ENCODE data around the gene PPP1R12A. TPM values are rescaled to one million over a fixed set of nuclear protein-coding genes. Genes with fewer than 3 reads are reported as not detected.

PPP1R12A gene
- total RNA-seq, 1 experiment from 2014 or later, result 76.5 TPM

DNA sequence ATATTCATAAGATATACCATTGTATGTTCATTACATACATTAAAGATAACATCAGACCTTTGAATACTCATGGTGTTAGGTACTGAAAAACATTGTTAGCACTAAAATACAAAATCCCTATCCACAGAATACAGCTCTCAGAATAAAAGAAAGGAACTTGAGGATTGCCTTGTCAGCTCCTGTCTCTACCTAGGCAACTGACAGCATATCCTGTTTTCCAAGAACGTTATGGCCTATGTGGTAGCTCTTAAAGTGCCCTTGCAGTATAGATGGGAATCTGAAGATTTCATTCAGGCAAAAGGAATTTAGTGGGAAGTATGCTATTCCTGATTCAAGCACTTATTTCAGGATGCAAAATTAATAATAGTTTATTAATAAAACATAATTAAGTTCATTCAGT is 1.8 kb upstream of the PPP1R12A start:
- DNase-seq (ENCODE audit: extremely low read depth, low read depth), result no peak

DNA sequence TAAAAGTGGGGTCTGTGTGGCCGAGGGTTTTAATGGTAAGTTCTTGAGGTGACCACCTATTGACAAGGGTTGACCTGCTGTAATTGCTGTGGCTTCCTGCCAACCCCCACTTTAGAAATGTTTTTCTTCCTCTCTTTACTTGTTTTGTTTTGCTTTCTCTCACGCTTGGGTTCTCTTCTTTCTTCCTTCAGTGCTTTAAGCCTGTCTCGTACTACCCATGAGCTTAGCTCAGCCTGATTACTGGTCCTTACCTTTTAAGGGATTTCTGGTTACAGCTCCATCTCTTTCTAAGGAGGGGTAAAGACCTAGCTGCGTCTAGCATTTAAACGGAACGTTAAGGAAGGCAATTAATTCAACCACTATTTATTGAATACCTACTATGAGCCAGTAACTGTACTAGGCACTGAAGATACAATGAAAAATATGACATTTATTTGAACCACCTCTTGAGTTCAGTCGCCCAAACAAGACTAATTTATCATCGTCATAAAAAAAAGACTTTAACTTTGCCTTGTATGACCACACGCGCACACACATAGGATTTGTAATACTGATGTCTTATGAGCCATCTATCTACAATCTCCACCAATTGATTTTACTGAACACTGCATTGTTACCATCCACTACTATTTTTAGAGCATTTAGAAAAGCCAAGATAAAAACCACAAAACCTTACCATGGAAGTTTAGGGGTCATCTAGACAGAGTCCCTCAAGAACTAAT is 888 bp upstream of the PPP1R12A start:
- no peak for DNase-seq (ENCODE audit: extremely low read depth, low read depth)

DNA sequence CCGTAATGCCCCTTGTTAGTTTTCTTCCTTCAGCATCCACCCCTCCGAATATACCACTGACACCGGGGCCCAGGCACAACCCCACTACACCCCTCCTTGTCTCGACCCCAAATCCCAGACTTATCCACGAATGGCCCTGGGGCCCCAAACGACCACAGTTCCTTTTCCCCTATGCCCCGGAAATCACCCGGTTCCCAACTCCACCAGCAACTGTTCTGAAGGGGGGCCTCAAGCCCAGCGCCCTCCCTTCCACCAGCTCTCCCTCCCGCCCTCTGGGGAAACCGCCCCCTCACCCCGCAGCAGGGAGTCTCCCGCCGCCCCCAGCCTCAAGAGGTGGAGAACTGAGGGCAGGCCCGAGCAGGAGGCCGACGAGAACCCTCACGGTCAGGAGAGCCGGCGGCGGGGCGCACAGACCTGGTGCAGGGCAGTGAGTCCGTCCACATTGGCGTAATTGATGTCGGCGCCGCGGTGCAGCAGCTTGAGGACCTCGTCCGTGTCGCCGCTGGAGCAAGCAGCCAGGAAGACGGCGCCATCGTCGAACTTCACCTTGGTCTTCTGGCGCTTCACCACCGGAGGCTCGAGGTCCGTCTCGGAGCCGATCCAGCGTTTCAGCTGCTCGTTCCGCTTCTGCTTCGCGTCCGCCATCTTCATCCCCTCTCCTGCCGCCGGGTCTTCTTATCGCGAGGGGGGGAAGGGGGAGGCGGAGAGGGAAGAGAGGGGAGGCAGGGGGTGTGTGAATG is 446 bp downstream of the PPP1R12A start:
- no peak for DNase-seq (ENCODE audit: extremely low read depth, low read depth)

DNA sequence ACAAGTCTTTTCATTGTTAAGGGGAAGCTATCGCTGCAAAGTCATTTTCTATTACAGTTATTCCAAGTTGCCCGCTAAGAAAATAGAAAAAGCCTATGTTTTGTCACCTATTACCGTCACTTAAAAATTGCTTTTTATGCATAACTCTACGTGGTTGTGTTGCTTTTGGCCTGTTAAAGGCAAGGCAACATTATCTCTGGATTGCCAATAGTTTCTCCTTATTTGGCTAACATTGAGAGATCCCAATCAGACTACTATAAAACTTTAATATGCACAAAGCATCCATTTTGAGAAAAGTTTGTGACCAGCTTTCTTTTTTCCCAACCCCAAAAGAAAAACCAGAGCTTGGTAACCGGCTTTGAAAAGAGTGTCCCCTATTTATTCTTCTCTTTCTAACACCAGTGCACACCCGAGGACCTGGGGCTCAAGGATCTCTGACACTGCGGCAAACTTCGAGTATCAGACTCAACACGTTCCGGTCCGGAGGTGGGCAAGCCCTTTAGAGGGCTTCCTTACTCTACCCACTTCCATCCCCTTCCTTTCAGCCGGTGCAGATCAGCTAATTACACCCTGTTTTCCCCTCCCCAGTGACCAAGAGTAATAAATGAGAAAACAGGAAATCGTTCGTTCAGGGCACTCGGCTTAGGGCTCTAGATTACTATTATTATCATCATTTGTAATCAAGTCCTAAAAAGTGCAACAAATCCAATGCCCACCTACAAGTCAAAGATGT is 1.2 kb downstream of the PPP1R12A start:
- DNase-seq (ENCODE audit: extremely low read depth, low read depth), result no peak

DNA sequence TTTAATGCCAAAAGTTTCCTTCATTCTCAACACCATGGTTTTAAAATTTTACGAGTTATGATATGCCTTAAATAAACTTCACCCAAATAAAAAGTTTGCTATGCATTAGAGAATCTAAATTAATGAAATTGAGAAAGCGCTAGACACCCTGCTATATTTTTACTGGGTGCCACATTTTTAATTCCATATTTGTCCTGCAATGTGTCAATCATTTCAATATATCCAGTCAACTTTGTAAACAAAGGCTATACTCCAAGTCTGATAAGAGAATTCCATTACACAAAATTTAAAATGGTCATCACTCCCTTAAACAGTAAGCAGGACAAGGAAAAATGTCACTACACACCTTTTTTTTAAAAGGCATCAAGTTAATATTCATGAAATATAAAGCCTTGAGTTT is 1.9 kb downstream of the PPP1R12A start:
- no peak for DNase-seq (ENCODE audit: extremely low read depth, low read depth)

DNA sequence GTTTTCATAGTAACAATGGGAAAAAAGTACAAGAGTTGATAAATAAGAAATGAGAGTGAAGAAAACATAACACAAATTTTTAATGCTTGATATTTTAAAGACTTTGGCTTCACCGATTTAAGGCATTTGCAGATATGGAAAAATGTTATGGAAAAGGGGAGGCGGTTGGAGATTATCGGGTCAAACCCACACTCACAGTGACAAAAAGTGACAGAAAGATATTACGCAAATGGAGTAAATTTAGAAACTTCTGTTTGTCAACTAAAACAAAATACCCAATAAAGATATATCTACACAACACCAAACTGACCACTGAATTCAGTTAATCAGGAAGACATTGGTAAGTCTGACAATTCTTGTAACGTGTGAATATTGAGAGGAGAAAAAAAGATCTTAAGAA is 2.5 kb downstream of the PPP1R12A start:
- DNase-seq (ENCODE audit: extremely low read depth, low read depth), result no peak

DNA sequence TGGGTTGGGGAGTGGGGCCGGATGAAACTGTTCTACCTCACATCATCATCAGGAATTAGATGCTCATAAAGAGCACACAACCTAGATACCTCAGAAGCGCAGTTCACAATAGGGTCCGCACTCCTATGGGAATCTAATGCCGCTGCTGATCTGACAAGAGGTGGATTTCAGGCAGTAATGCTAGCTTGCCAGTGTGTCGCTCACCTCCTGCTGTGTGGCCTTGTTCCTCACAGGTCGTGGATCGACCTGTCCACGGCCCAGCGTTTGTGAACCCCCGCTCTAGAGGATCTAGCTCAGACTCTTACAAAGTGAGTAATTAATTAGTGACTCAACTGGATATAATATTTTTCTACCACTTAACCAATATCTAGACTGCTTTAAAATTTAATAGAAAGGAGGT is 5.8 kb downstream of the PPP1R12A start:
- no peak for DNase-seq (ENCODE audit: extremely low read depth, low read depth)

DNA sequence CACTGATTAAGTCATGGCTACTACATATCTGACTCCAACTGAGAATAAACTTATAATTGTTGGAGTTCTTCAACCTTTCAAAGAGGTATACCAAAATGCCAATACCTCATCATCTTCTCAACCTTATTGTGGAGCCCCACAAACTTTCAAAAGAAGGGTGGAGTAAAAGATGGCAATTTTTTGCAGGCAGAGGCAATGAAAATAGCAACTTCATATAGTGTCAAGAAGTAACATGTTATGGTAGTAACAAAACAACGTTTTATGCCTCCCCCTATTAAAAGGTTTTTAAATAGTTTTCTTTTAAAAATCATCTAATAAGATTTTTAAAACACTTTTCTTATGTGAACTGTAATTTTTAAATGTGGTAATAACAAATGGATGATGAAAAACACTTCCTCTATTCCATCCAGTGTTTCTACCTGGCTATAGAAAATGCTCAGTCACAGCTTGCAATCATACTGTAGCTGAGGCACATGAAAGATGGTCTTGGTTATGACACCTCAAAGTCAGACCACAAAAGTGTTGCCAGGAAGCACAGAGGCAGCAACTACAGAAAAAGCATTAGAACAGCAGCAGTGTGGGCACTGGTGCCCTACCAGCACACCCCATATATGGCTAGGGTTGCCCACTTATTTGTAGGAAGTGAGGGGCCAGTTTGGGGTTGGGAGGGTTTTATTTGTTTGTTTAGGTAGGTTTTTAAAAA is 7.0 kb downstream of the PPP1R12A start:
- no peak for DNase-seq (ENCODE audit: extremely low read depth, low read depth)

DNA sequence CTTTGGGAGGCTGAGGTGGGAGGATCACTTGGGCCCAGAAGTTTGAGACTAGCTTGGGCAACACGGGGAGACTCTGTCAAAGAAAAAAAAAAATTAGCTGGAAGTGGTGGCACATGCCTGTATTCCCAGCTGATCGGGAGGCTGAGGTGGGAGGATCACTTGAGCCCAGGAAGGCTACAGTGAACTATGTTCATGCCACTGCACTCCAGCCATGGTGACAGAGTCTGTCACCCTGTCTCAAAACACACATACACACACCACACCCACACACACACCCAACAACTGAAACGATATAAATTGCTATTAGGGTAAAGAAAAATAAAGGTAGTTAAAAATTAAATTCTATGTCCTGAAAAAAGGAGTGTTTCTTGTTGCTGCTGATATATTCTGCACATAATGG is 7.9 kb downstream of the PPP1R12A start:
- DNase-seq (ENCODE audit: extremely low read depth, low read depth), result no peak

DNA sequence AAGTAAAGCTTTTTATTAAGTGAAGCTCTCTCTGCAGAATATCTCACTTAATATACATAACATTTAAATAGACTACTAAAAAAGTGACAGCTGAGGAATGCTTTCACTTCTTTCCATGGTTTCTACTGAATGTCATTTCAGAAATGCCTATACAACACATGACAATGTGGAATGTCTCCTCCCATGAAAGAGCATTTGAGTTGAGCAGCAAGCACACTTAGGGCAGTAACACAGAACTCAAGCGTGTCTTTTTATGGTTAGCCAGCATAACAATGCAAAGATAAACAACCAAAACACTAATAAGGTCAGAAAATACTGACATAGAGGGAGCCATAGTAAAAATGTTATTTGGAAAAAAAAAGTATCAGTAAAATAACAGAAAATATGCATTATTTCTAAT is 9.4 kb downstream of the PPP1R12A start:
- DNase-seq (ENCODE audit: extremely low read depth, low read depth), result no peak

DNA sequence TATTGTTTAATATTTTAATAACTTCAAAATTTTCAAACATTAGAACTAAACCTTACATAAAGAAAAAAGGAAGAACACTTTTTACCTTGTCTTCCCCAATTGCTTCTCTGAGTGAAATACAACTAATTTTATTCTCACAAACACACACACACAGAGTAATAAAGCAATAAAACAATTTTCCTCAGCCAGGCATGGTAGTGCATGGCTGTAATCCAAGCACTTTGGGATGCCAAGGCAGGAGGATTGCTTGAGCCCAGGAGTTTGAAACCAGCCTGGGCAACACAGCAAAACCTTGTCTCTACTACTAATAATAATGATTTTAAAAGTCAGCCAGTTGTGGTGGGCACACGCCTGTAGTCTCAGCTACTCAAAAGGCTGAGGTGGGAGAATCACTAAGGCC is 13.1 kb downstream of the PPP1R12A start:
- DNase-seq (ENCODE audit: extremely low read depth, low read depth), result no peak

DNA sequence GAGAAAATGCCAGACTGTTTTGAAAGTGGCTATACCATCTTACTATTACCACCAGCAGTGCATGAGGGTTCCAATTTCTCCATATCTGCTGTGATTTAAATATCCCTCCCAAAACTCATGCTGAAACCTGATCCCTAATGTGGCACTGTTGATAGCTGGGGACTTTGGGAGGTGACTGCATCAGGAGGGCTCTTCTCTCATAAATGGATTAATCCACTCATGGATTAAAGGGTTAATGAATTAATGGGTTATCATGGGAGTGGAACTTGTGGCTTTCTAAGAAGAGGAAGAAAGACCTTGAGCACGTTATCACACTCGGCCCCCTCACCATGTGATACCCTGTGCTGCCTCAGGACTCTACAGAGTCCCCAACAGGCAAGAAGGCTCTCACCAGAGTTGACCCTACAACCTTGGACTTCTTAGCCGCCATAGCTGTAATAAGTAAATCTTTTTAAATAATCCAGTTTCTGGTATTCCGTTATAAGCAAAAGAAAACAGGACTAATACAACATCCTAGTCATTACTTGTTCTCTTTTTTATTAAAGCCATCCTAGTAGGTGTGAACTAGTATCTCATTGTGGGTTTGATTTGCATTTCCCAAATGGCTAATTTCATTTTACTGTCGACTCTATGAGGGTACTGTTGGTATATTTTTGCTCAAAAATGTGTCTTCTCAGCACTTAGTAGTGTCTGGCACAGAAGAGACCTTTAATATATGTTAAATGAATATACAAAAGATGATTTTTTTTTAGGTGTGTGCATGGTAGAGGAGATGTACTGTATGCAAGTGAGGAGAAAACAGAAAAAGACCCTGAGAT is 14.3 kb downstream of the PPP1R12A start:
- no peak for DNase-seq (ENCODE audit: extremely low read depth, low read depth)

DNA sequence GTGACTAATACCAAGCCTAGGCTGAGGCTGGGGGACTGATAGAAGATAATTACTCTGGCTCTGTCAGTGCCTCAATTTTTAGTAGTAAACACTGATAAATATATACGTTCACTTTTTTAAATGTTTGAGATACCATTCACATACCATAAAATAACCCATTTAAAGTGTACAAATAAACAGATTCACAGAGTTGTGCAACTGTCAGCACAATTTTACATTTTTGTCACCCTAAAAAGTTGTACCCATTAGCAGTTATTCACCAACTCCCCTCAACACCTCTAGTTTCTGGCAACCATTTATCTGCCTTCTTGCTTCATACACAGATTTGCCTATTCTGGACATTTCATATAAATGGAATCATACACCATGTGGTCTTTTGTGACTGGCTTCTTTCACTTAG is 15.1 kb downstream of the PPP1R12A start:
- DNase-seq (ENCODE audit: extremely low read depth, low read depth), result no peak

DNA sequence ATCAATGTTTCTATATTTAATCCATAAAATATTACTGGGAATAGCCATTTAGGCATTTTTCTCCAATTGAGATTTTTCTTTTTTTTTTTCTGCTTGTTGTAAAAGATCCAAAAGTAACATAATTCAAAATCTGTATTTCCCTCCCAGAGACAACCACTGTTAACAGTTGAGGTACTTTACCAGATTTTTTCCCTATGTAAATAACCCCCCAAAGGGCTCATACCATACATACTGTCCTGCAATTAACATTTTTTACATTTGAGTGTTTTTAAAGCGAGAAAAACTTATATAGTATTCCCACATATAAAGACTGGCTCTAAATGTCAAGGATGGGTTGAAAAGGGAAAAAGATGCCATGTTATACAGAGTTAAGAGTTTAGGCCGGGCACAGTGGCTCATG is 18.1 kb downstream of the PPP1R12A start:
- DNase-seq (ENCODE audit: extremely low read depth, low read depth), result no peak

DNA sequence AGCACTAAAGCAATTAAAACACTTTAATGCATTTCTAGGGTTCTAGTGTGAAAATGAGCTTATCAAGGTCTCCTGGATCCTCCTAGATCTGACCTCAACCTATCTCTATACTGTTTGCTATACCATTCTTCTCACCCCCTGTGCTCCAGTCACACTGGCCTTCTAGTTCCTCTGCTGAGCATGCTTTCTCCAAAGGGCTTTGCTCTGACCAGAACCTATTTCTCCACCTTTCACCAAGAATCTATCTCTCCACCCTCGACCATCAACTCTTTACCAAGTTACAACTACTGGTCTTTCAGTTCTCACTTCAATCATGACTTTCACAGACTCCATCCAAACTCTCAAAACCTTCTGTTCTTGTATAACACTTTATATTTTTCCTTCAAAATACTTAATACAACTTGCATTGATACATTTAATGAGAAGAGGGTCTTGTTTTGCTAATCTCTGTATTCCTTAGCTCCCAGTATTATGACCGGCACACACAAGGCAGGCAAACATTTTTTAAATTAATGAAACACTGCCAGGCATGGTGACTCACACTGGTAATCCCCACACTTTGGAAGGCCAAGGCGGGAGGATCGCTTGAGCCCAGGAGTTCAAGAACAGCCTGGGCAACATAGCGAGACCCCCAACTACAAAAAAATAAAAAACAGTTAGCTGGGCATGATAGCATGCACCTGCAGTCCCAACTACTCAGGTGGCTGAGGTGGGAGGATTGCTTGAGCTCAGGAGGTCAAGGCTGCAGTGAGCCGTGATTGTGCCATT is 22.8 kb downstream of the PPP1R12A start:
- DNase-seq (ENCODE audit: extremely low read depth, low read depth), result no peak

DNA sequence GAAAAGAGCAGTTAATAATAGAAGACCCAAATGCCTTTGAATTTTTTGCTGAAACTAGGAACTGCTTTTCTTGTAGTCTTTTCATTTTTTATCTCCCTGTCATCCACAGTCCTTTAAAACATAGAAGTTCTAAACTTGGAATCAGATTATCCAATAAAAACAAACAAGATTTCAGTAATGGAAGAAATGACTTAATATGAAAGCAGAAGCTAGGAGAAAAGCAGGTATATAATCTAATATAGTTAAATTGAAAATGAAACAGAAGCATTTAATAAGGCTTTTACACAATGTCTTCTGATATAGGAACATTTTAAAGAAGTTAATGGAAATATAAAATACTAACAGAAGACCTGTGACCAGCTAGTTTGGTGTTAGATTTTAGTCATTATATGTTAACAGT is 26.5 kb downstream of the PPP1R12A start:
- DNase-seq (ENCODE audit: extremely low read depth, low read depth), result no peak

DNA sequence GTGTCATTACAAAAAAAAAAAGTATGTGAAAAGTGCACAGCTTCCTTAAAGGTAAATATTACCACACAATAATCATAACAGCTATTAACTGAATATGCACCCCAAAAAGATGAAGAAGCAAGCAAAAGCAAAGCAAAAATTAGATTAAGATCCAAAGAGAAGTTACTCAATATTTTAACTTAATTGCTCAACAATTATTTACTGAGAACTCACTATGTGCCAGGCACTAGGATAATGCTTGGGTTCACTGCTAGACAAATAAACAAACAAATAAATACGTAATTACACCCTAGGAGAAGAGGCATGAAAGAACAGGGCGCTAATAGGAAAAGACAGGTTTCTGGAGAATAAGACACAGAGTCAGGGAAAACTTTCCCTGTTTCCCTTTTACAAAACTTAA is 33.4 kb downstream of the PPP1R12A start:
- DNase-seq (ENCODE audit: extremely low read depth, low read depth), result no peak

DNA sequence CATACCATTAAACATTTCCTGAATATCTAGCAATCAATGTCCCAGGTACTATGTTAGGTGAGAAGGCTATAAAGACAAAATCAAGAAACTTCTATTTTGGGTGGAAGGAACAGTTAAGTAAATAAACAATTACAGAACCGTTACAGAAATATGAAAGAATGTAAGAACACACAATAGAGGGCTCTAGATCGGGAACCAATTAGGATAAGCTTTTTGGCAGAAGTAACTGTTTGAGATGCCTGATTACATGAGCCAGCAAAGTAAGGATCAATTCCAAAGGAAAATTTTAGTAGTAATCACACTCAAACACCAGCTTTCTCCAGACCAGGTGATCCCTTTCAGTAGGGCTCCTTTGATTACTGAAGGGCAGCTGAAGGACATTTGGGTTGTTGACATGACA is 33.9 kb downstream of the PPP1R12A start:
- no peak for DNase-seq (ENCODE audit: extremely low read depth, low read depth)

DNA sequence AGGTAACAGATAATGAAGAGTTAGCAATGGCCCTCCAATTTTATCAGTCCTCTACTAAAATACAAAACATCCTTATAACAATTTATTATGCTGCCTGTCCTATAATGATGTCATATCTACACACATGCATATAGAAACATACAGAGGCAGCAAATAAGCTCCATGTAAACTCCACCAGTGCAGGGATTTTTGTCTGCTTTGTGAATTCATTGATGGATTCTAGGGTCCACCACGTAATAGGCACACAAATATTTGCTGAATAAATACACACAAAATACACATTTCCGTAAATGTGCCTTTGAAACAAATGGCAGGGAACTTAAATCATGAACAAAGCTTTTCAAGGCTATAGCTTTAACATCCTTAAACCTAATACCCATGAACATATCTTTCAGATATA is 34.7 kb downstream of the PPP1R12A start:
- no peak for DNase-seq (ENCODE audit: extremely low read depth, low read depth)

DNA sequence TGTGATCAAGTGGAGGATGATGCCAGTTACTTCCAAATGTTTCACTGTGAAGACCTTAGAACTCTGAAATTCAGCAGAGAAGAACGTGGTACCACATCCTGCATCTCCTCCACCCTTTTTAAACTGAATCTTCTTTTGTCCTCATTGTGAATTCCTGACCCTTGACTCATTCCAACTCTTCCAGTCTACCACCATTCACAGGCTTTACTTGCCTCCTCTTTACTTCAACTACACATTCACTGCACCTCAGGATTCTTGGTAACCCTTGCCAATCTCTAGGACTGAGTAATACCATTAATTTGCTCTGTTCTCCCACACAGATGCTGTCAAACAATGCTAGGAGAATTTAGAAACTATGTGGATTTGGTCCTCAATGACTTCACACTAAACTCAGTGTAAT is 37.3 kb downstream of the PPP1R12A start:
- DNase-seq (ENCODE audit: extremely low read depth, low read depth), result no peak

Measured in NCI-H460 (cell line).